Mucosa of descending colon (tissue), 3 donors: ENCODE results near the gene MPHOSPH9. TPM values are rescaled to one million over a fixed set of nuclear protein-coding genes. Genes with fewer than 3 reads are reported as not detected.
A peak's percentile ranks its signal among the peaks of the same experiment; 100 is the strongest.

Experiments
- ATAC-seq: fragments of 200-7000 bp; cut with Tn5 transposase; one replicate; pipeline ENCODE4 v1.9.1; 2020; ENCODE audit warnings: mild to moderate bottlenecking, moderate library complexity
- DNase-seq, 3 donors: peaks; one replicate each; pipeline ENCODE4 v3.0.0-alpha.2; 2020
- H3K36me3 ChIP-seq: fragments of 200-600 bp; one replicate; pipeline ENCODE4 v1.8.0; 2021; ENCODE audit warnings: low read depth, mild to moderate bottlenecking
- H3K4me1 ChIP-seq: fragments of 200-600 bp; one replicate; pipeline ENCODE4 v1.8.0; 2021; ENCODE audit warnings: low read depth, mild to moderate bottlenecking
- H3K4me3 ChIP-seq: fragments of 200-600 bp; one replicate; pipeline ENCODE4 v1.8.0; 2021; ENCODE audit warnings: mild to moderate bottlenecking
- H3K9me3 ChIP-seq: fragments of 200-600 bp; one replicate; pipeline ENCODE4 v1.8.0; 2021; ENCODE audit warnings: mild to moderate bottlenecking
- intact Hi-C, 2 donors: fragments of 100-400 bp; cut with DNase I in 1 of 2; cut with micrococcal nuclease in 1 of 2; formaldehyde crosslinking; loops; one replicate each; pipeline versions ENCODE4 v1.11.0 to v1.11.1; 2022; cut with DNase I, micrococcal nuclease
- total RNA-seq, 3 donors: library from RNA; stranded (reverse); fragmentation: NEBNext Ultra II Directional in 2 of 3; extraction: Animal tissue kit (Norgen Biotek cat#: 25700) in 2 of 3; gene quantifications; one replicate each; pipeline versions ENCODE4 v1.2.1 to v1.2.4, GENCODE V29; 2021 to 2023
- TF ChIP-seq, protein P1 (sequence below): fragments of 200-600 bp; IDR thresholded peaks from one replicate; pipeline ENCODE4 v1.8.0; 2022; ENCODE audit warnings: antibody characterized with exemption, mild to moderate bottlenecking
- donor health status: DM: no; HTN: no; CAD: no; lungs with moderate emphysema.
- donor health status: DM: no; HTN: no; CAD: no.
- donor health status: DM: no; HTN: yes; CAD: no.

The MPHOSPH9 gene
- total RNA-seq, 3 donors from 2014 or later, result 19.6 to 28.7 (median 19.8) TPM

DNA sequence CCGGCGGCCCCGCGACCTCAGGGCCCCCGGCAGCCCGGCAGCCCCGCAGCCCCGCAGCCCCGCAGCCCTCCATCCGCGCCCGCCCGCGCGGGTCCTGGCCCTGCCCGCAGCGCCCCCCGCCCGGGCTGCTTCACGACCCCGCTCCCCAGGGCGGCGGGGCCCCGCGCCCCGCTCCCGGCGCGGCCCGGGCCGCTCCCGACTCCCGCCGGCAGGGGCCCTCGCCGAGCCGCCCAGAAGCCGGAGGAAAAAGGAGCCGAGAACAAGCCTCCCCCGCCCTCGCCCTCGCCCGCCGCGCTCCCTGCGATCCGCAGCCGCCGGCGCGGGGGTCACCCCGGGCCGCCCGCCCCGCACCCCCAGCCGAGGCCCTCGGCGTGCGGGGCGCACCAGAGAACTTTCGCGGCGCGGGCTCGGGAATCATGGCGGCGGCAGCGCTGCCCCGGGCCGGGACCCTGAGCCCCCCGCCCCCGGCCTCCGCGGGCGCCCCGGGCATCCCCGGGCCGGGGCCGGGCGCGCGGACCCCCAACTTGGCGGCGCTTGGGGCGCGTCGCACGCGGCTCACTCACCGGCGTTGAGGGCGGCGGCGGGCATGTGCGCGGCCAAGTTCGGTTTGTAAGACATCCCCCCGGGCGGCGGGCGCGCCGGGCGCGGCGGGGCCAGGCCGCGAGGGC, 38.2 kb upstream of the MPHOSPH9 start:
- Histone ChIP-seq H3K4me1 (peaks cover 6% of the 10 kb centered on the region), H3K9me3 (no peaks in the 10 kb centered on the region), H3K4me3 (peak overlapping the region; percentile 59), H3K36me3 (no peaks in the 10 kb centered on the region)
- intact Hi-C loops, result no loop called here
- DNase-seq (peak; percentile 78 to 84 (median 82)), ATAC-seq (peak; percentile 84)
- TF ChIP-seq, protein P1, sequence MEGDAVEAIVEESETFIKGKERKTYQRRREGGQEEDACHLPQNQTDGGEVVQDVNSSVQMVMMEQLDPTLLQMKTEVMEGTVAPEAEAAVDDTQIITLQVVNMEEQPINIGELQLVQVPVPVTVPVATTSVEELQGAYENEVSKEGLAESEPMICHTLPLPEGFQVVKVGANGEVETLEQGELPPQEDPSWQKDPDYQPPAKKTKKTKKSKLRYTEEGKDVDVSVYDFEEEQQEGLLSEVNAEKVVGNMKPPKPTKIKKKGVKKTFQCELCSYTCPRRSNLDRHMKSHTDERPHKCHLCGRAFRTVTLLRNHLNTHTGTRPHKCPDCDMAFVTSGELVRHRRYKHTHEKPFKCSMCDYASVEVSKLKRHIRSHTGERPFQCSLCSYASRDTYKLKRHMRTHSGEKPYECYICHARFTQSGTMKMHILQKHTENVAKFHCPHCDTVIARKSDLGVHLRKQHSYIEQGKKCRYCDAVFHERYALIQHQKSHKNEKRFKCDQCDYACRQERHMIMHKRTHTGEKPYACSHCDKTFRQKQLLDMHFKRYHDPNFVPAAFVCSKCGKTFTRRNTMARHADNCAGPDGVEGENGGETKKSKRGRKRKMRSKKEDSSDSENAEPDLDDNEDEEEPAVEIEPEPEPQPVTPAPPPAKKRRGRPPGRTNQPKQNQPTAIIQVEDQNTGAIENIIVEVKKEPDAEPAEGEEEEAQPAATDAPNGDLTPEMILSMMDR, result peak; percentile 55

DNA sequence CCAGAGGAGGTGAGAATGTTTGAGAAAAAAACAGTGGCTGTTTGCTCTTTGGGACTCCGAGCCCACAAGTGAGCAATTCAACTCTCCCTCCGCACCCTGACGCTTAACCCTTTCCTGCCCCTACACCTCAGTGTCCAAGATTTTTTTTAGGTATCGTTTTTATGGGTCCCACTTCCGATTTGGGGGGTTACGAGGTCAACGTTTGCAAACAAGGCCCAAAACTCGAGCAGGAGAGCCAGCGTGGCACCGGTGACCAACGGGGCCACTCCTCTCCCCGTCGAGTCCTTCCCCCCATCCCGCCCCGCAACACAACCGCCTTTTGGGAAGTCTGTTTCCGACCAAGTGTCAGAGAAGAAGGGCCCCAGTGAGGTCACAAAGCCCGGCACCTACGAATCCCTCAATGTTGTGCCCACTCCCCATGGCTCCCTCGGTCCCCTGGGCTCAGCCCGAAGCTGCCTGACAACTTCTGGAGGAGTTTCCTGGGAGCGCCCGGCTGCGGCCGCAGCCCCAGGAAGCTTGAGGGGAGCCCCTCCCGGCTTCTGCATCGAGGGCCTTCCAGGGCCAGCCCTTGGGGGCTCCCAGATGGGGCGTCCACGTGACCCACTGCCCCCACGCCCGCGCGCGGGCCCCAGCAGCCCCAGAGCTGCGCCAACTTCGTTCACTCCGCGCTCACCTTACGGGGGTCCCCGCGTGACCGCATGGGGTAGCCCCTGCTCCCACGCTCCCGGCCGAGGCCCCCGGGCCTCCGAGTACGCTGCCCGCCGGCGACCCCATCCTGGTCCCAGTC, 37.5 kb upstream of the MPHOSPH9 start:
- Histone ChIP-seq H3K36me3 (no peaks in the 10 kb centered on the region), H3K4me1 (peaks cover 6% of the 10 kb centered on the region), H3K9me3 (no peaks in the 10 kb centered on the region), H3K4me3 (peak overlapping the region; percentile 59)
- intact Hi-C loops, result no loop called here
- DNase-seq (peak in 2 of 3 donors; percentile 58 to 67), ATAC-seq (peak; percentile 27)
- TF ChIP-seq, protein P1, result no peak

DNA sequence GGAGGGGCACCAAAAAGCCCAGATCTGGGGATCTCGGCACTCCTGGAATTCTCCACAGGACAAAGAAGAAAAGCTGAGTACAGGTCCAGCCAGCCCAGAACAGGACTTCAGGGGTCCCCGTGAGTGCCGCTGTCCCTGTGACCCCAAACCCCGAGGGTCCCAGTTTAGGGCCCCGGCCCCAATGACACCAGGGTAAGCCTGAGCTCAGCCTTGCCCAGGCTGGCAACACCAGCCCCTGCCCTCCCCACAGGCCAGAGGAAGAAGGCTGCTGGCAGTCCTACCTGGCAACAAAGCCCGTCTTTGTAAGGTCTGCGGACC, 36.9 kb upstream of the MPHOSPH9 start:
- DNase-seq (no peak), ATAC-seq (peak; percentile 13)
- TF ChIP-seq, protein P1, result no peak
- Histone ChIP-seq H3K4me3 (no peak overlapping the region), H3K9me3 (no peaks in the 10 kb centered on the region), H3K36me3 (no peaks in the 10 kb centered on the region), H3K4me1 (peaks cover 6% of the 10 kb centered on the region)
- intact Hi-C loops, result no loop called here

DNA sequence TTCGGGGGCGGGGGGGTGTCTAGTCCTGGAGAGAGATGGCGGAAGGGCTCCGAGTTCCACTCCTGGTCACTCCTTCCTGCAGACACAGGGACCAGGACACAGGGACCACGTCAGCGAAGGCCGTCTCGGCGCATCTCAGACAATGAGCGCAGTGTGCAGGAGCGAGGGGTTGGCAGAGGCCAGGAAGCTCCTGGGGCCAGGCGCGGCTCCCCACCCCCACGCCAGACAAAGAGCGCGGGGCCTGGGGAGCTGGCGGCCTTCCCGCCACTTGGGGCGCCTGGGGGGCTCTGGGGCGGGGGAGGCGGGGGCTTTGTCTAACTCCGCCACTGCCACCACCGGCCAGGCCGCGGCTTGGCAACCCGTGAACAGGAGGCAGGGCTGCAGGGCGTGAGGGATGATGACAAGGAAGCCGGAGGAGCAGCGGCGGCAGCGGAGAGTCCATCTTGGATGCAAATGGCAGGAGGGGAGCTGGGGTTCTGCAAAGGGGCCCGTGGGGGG, 36.5 kb upstream of the MPHOSPH9 start:
- TF ChIP-seq, protein P1, result no peak
- peak; percentile 45 for ATAC-seq
- Histone ChIP-seq H3K4me1 (peaks cover 6% of the 10 kb centered on the region), H3K36me3 (no peaks in the 10 kb centered on the region), H3K9me3 (no peaks in the 10 kb centered on the region), H3K4me3 (no peak overlapping the region)
- intact Hi-C loops, result no loop called here
- DNase-seq, result peak; percentile 51 to 83 (median 64)

DNA sequence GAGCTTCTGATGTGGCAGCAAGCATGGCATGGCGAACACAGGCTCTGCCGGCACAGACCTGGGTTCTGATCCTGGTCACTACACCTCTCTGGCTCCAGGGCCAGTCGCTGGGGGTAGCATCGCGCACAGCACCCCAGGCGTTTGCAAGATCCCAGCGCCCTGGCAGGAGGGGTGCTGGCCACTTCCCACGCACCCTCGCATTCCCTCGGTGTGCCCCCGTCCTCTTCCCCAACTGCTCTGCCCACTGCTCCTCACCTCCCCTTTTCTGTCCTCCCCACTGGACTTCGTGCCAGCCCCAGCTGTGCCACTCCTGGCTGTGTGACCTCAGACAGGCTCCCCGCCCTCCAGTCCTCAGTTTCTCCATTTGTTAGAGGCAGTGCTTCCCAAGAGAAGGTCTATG, 35.9 kb upstream of the MPHOSPH9 start:
- DNase-seq (no peak), ATAC-seq (no peak)
- H3K9me3 ChIP-seq, result no peaks in the 10 kb centered on the region
- intact Hi-C loops, result no loop called here
- H3K36me3 ChIP-seq, result no peaks in the 10 kb centered on the region
- peaks cover 6% of the 10 kb centered on the region for H3K4me1 ChIP-seq
- no peak overlapping the region for H3K4me3 ChIP-seq
- TF ChIP-seq, protein P1, result no peak
